Measurements from ENCODE around the gene ALOX12B.
"Not testable (repeated sequence)": the region's sequence is repeated elsewhere in the genome, so short reads cannot be mapped to it uniquely, and the experiment has no call there.

Gene ALOX12B

DNA sequence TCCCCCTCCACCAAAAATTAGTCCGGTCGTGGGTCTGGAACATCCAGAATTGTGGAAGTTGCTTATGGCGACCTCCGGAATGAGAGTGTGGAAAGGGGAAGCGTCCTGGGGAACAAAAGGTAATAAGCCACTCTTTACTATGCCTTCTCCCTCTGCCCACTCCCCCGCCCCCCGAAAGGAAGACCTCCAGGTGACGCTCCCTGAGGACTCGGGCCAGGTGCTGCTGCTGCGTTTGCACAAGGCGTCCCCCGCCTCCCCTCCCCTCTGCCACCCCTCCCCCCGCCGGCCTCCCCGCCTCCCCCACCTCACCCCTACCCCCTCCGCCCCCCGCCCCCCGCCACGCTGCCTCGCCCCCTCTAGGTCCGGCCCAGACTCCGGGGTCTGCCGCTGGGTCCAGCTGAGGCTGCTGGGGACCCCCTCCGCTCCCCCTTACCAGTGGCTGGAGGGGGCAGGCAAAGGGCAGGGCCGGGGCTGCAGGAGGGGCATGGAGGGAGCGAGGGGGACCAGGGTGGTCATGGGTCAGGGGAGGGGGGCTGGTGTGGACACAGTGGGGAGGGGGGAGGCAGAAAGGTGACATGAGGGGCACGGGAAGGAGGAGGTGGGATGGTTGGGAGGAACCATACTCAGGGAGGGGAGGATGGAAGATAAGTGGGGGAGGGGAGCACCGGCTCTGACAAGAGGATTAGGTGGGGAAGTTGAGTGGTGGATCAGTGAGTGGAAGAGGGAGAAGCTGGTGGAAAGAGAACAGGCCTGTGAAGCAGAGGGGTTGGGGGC lies 23.6 kb downstream of the ALOX12B start:
- no peak for DNase-seq

- no peak for DNase-seq
Observed at GRCh38 chr17:8062807-8063483, 24.6 kb downstream of the ALOX12B start.

DNA sequence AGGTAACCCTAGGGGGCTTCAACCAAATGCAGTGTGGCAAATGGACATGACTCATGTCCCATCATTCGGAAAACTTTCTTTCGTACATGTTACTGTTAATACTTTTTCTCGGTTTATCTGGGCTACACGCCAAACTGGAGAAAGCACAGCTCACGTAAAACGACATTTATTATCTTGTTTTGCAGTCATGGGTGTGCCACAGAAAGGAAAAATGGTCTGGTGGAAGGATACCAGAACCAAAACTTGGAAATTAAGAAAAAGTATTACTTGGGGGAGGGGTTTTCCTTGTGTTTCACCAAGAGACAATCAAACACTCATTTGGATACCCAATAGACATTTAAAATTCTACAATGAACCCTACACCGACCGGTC lies 25.1 kb downstream of the ALOX12B start:
- no peak for DNase-seq

GRCh38 chr17:8061851-8062250 lies 25.7 kb downstream of the ALOX12B start:
- not testable (repeated sequence) for DNase-seq

DNA sequence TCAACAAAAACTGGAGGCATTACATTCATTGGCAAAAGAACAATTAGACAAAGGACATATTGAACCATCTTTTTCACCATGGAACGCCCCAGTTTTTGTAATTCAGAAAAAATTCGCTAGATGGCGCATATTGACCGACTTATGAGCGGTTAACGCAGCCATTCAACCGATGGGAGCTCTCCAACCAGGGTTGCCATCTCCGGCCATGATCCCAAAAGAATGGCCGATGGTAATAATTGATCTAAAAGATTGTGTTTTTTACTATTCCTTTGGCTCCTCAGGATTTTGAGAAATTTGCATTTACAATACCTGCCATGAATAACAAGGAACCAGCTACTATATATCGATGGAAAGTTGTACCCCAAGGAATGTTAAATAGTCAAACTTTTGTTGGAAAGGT lies 27.2 kb downstream of the ALOX12B start:
- peak in 8 of 14 donors; percentile 9 to 58 (median 24) for DNase-seq

GRCh38 chr17:8059131-8059530 lies 28.4 kb downstream of the ALOX12B start:
- no peak for DNase-seq

DNA sequence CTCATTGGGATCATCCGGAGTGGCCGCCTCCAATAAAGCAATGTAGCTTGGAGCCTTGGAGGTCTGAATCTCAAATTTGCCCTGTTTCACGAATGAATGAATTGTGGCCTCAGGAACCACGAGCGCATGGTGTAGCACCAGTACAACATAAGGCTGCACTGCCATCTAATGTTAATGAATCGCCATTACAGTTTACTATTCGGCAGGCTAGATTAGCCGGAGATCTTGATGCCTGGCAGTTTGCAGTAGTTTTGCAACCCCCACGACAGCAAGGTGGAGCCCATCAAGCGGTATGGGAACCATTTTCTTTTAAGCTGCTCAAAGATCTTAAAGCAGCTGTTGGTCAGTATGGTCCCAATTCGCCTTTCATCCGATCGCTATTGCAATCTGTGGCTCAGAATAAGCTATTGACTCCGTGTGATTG lies 29.8 kb downstream of the ALOX12B start:
- peak in 7 of 14 donors; percentile 14 to 61 (median 16) for DNase-seq

DNA sequence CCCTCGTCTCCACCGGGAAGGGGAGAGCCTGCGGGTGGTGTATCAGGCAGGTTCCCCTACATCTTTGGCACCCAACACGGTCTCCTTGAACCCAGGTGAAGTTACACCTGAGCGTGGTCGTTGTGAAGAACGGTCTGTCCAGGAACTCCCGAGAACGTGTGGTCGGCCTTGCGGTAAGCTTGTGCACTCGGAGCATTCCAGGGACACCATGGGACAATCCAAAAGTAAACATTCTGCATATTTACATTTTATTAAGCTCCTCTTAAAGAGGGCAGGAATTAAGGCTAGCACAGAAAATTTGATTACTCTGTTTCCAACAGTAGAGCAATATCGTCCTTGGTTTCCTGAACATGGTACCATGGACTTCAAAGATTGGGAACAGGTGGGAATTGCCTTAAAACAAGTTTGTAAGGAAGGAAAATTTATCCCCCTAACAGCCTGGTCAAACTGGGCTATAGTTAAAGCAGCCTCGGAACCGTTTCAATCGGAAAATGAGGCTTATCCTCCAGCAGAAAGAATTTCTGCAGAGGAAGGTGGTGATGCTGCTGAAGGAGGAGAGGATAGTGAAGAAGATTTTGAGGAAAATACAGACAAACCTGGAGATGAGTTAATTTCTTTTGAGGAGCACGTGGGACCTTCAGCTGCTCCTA lies 30.4 kb downstream of the ALOX12B start:
- no peak for DNase-seq

GRCh38 chr17:8056232-8056975 lies 31.1 kb downstream of the ALOX12B start:
- peak in 8 of 14 donors; percentile 24 to 64 (median 39) for DNase-seq

DNA sequence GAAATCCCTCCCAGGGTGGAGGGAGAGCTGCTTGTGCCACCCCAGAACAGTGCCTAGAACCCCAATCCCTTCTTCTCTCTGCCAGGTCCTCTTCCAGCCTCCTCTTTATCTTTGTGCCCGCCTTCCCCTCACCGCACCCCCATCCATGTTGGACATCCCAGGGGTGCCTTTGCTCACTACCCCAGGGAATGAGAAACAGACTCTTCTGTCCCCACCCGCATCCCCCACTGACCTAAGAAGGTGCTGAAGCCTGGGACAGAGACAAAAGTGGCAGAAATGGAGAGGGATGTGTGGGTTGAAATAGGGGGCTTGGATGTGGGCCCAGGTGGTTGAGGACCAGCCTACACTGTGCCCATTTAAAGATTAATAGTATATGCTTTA lies 31.7 kb downstream of the ALOX12B start:
- DNase-seq: no peak

DNA sequence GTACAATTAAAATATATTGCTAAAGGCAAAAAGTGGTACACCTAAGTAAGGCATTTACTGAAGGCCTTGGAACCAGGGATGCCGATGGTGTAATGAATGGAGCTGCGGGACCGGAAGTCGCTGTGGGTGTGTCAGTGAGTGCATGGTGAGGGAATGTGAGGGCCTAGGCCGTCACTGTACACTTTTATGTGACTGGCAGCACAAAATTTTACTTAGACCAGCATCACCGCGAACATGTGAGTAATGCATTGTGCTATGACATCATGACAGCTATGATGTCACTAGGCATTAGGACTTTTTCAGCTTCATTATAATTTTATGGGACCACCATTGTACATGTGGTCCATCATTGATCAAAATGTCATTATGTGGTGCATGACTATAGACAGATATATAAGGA lies 33.9 kb downstream of the ALOX12B start:
- DNase-seq: no peak

DNA sequence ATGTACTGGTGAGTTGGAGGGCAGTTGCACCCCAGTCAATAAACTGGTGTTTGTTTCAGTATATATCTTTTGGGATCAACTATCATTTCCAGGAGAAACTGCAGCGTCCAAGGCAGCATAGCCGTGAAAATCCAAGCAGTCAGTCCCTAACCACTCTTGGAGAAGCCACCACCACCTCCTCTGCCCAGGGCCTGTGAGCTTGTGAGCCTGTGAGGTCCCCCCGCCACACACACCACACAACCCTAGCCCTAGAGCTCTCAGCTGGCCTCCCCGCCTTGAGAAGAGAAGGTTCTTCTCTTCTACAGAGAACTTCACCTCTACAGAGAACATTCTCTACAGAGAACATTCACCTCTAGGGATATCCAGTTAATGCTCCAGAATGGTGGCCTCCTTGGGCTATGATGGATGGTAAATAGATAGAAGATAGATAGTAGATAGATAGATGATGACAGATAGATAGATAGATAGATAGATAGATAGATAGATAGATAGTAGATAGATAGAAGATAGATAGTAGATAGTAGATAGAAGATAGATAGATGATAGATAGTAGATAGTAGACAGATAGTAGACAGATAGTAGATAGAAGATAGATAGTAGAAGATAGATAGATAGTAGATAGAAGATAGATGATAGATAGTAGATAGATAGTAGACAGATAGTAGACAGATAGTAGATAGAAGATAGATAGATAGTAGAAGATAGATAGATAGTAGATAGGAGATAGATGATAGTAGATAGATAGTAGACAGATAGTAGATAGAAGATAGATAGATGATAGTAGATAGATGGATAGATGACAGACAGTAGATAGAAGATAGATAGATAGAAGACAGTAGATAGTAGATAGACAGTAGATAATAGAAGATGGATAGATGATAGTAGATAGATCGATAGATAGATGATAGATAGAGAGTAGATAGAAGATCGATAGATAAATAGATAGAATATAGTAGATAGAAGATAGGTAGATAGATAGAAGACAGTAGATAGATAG lies 35.0 kb downstream of the ALOX12B start:
- DNase-seq: no peak

DNA sequence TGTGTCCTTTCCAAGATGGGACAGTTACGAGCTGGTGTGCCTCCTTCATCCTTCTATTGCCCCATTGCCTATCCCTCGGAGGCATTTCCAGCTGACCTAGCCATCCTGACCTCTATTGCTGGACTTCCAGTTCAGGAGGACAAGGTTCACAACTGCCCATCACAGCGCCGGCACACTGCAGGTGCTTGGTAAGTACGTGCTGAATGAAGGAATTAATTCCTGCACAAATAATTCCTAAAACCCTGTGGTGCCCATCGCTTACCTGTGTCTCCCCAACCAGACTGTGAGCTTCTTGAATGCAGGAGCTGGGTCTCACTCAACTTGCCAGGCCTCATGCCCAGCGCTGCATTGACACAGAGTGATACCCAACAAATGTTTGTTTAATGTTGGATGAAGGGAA lies 35.7 kb downstream of the ALOX12B start:
- DNase-seq: no peak

GRCh38 chr17:8048736-8049135 lies 38.8 kb downstream of the ALOX12B start:
- no peak for DNase-seq

- DNase-seq: no peak
Observed at GRCh38 chr17:8048236-8048635, 39.3 kb downstream of the ALOX12B start.

- no peak for DNase-seq
Observed at GRCh38 chr17:8047769-8048110, 39.8 kb downstream of the ALOX12B start.

GRCh38 chr17:8046929-8047768 lies 40.4 kb downstream of the ALOX12B start:
- no peak for DNase-seq

- no peak for DNase-seq
Observed at GRCh38 chr17:8046306-8046928, 41.1 kb downstream of the ALOX12B start.

DNA sequence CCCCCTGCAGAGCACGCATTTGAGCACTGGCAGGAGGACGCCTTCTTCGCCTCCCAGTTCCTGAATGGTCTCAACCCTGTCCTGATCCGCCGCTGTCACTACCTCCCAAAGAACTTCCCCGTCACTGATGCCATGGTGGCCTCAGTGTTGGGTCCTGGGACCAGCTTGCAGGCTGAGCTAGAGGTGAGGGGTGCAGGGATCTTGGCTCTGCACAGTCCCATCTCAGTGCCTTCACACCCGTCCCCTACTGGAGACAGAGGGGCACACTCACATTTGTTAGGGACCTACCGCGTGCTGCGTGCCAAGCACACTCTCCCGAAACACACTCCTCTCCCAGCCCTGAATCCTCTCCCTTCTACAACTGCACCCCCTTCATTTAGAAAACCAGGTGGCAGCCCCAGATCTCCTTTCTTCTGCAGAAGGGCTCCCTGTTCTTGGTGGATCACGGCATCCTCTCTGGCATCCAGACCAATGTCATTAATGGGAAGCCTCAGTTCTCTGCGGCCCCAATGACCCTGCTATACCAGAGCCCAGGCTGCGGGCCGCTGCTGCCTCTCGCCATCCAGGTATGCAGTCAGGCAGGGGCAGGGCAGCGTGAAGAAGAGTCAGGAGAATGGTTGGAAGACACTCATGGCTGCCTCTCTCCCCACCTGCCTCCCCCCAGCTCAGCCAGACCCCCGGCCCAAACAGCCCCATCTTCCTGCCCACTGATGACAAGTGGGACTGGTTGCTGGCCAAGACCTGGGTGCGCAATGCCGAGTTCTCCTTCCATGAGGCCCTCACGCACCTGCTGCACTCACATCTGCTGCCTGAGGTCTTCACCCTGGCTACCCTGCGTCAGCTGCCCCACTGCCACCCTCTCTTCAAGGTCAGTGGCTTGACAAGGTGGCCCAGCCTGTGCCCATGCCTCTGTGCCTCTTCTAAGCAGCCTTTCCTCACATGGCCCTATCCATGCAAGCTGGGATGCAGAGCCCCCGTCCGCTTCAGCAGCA lies 42.4 kb downstream of the ALOX12B start:
- DNase-seq: no peak
